Globus pallidus (tissue), 1 donor: ENCODE data around the gene GMPR2.
A peak's percentile ranks its signal among the peaks of the same experiment; 100 is the strongest.
"Not testable (repeated sequence)": the region's sequence is repeated elsewhere in the genome, so short reads cannot be mapped to it uniquely, and the experiment has no call there.

ENCODE experiments used
- DNase-seq: peaks from one replicate; pipeline ENCODE4 v3.0.0-alpha.2; 2015; ENCODE audit warnings: low spot score

The GMPR2 gene

GRCh38 chr14:24231263-24232120 lies 1.2 kb upstream of the GMPR2 start:
- DNase-seq = no peak

GRCh38 chr14:24232121-24232644 lies 546 bp upstream of the GMPR2 start, which contains the start of gene NEDD8:
Gene NEDD8, minus strand, starts transcription at chr14:24232367. Its CDS starts 100 bp downstream, at chr14:24232267.
- peak; percentile 95 for DNase-seq

DNA sequence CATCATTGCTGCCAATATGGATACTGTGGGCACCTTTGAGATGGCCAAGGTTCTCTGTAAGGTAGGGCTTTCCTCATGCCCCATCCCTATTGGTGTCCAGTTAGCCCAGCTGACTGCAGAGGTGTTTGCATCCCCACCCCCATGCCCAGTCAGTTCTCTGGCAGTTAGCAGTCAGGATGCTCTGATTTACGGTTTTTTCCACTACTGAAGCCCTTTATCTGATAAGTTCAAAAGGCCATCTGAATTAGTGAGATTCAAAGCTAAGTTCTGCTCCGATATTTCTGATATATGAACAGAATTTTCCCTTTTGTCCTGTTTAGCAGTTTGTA lies 773 bp downstream of the GMPR2 start:
- no peak for DNase-seq

DNA sequence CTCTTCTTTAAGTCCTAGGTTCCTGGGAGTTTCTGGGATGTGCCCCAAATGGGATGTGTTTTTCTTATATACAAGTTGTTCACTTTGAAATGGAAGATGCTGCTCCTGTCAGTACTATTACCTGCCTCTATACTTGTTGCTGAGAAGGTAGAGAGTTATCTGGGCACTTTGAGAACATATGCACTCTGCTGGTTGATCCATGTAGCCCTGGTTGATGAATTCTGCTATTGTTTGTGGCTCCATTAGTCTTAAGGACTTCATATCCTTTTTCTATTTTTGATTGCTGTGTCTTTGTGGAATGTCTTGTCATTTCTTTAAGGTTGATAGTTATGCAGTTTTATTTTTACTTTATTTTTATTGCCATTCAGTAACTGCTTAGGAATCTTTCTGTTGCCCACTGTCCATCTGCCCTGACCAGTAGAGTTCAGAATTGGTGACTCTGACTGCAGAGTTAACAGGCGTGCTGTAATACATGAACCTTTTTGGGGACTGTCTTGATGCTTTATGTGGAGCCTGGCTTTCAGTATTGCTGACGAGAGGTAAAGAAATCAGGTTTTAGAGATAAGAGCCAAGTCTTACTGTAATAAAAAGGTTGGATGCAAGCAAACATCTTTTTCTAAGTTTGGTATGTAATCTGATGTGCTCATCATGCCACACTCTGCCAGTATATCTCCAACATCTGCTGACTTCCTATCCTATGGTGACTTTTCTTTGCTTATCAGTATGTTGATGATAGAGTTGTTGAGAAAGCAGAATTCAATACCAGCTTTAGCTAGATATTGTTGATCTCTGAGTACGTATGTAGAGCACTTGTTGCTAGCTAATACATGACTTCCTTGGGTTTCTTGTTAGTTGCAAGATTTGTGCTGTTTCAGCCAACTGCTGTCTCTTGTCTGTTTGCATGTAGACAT lies 1.6 kb downstream of the GMPR2 start:
- no peak for DNase-seq

GRCh38 chr14:24235804-24236688 lies 3.3 kb downstream of the GMPR2 start:
- DNase-seq = no peak

DNA sequence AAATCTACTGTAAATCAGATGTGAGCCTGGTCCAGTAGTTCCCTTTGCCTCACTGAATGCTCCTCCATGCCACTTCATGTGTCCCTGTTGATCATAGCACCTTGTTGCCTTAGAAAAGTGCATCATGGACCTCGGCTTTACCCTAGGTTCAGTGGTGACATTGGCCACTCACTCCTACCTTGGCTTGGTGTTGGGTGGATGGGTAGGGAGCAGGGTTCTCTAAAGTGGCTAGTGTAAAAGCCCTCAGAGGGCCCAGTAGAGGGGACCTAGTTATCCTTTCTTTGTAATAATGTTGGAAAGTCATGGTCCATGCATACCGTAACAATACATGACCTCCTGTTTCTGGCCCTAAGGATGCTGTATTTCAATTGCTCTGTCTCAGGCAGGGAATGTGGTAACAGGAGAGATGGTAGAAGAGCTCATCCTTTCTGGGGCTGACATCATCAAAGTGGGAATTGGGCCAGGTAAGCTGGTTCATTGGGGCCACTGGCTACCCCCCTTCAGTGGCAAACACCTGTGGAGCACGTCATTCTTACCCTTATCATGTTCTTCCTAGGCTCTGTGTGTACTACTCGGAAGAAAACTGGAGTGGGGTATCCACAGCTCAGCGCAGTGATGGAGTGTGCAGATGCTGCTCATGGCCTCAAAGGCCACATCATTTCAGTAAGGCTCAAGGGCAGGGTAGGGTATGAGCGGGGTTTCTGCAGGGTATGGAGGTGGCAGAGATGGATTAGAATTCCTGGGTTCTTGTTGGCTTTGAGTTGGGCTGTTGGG lies 4.1 kb downstream of the GMPR2 start:
- DNase-seq = no peak

DNA sequence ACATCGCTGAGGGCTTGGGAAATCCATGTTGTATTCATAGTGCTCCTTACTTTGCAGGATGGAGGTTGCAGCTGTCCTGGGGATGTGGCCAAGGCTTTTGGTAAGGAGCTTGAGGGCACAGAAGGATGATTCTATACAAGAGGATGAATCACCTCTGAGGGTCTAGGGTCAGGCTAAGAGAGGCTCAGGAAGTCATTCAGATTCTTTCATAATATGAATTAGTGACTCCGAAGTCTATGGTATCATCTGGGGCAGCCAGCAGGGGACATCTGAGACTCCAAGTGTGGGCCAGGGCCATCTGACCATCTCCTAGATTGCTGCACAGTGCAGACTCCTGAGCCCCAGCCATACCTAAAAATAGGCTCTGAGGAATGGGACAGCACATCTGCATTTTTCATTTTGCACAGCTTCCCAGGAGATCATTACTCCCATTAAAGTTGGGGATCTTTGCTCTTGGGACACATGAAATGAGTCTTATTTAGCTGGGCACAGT lies 4.8 kb downstream of the GMPR2 start:
- no peak for DNase-seq

DNA sequence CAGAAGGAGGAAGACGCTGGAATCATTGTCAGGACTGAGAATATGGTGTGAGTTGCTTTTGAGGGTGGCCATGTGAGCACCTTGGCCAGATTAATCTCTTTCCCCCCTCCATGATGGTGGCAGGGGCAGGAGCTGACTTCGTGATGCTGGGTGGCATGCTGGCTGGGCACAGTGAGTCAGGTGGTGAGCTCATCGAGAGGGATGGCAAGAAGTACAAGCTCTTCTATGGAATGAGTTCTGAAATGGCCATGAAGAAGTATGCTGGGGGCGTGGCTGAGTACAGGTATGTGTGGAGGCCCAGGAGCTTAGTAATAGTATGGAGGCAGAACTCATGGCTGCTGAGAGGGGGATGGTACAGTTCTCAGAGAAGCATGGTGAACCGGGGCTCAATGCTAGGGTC lies 5.4 kb downstream of the GMPR2 start:
- DNase-seq = no peak

DNA sequence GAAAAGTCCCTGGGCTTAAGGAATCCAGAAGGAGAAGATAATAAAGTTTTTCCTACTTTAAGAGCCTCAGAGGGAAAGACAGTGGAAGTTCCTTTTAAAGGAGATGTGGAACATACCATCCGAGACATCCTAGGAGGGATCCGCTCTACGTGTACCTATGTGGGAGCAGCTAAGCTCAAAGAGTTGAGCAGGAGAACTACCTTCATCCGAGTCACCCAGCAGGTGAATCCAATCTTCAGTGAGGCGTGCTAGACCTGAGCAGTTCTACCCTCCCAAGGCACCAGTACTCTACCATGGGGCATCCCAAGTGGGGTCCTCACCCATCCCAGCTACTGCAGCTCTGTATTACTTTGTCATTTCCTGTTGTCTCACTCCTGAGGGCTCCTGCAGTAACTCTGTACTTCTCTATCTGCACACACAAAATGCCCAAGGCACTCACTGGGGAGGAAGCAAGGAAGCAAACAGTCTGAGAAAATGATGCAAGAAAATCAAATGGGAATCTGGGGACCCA lies 5.9 kb downstream of the GMPR2 start:
- DNase-seq = no peak

GRCh38 chr14:24240110-24240918 lies 7.6 kb downstream of the GMPR2 start:
- DNase-seq = no peak

- peak; percentile 94 for DNase-seq
These were observed 9.2 kb downstream of the GMPR2 start for GRCh38 chr14:24241829-24242443.

- peak; percentile 7 for DNase-seq
These were observed 10.7 kb downstream of the GMPR2 start for GRCh38 chr14:24243336-24243836.

GRCh38 chr14:24245350-24245749 lies 12.6 kb downstream of the GMPR2 start:
- DNase-seq = not testable (repeated sequence)

DNA sequence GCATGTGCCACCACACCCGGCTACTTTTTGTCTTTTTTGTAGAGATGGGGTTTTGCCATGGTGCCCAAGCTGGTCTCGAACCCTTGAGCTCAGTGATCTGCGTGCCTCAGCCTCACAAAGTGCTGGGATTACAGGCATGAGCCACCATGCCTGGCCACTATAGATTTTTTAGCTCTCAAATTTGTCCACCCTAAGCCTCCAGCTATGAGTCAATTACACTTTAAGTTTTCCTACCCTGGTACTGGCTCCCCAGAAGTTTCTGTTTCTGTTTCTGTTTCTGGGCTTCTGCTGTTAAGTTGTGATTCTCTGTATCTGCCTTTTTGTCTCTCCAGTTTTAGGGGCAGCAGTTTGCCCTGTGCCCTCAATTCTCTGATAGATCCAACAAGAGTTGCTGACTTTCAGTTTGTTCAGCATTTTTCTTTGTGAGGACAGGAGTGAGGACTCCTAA lies 14.1 kb downstream of the GMPR2 start:
- DNase-seq = no peak

GRCh38 chr14:24247422-24247821 lies 14.7 kb downstream of the GMPR2 start:
- no peak for DNase-seq

DNA sequence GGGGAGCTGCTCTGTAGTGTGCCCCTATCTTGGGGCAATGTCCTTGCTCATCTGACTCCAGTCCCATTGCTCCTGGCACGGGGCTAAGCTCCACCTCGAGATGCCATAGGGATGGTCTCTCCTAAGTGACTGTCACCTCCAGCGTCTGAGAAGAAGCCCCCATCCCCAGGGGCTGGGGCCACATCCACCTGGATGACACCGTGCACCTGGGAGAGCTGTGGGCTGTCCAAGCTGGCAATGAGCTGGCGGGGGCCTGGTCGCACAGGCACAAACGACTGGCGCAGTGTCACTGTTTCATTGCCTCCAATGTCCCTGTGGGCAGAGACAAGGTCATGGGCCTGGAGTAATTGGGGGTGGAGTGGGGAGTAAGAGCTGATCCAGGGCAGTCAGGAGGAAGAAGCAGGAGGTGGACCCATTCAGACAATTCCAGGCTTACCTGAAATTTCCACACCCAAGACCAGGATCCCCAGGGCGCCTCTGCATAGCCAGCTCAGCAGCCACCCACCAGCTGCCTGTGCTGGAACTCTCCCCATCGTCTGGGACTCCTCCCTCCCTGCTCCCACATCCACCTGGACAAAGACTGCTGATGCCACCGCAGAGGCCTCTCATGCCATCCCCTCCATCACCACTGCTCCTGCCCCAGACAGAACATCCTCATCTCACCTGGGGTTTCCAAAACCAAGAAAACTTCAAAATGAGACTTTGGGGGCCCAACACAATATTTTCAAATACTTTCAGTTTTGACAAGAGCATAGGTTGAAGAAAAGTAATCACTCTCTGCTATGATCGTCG lies 16.7 kb downstream of the GMPR2 start:
- no peak for DNase-seq

DNA sequence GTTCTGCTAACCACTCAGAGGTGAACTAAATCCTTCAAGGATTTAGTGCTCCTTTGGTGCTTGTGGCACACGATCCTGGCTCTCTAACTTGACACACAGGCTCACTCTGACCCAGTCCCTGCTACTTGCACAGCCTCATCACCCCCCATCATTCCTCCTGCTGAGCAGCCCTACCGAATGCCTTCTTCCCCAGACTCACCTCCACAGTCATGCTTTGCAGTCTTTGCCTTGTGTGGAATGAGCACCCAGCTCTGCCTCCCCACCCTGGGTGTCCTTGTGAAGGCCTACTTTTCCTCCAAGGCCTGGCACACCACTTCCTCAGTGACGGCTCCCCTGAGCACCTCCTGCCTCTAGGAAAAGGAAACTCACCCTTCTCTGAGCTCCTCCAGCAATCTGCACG lies 17.6 kb downstream of the GMPR2 start:
- DNase-seq = no peak

GRCh38 chr14:24251880-24252288 lies 19.2 kb downstream of the GMPR2 start:
- DNase-seq = no peak
